GM12864 (cell line): ENCODE measurements around the gene RAB34.
A peak's percentile ranks its signal among the peaks of the same experiment; 100 is the strongest.

Source experiments
- DNase-seq: peaks from one replicate; pipeline ENCODE4 v3.0.0-alpha.2; 2011; ENCODE audit warnings: low read depth
- H3K4me3 ChIP-seq: 2 replicates; pipeline ENCODE4 v1.5.1; 2011; ENCODE audit warnings: mild to moderate bottlenecking, low read depth, low read length, control low read depth
- TF ChIP-seq, protein P1 (sequence below): IDR thresholded peaks from 2 replicates; pipeline ENCODE4 v1.5.1; 2011; ENCODE audit warnings: low read depth, mild to moderate bottlenecking, moderate library complexity, low read length, control low read depth, inconsistent platforms; ENCODE audit errors: missing control alignments

The RAB34 gene

DNA sequence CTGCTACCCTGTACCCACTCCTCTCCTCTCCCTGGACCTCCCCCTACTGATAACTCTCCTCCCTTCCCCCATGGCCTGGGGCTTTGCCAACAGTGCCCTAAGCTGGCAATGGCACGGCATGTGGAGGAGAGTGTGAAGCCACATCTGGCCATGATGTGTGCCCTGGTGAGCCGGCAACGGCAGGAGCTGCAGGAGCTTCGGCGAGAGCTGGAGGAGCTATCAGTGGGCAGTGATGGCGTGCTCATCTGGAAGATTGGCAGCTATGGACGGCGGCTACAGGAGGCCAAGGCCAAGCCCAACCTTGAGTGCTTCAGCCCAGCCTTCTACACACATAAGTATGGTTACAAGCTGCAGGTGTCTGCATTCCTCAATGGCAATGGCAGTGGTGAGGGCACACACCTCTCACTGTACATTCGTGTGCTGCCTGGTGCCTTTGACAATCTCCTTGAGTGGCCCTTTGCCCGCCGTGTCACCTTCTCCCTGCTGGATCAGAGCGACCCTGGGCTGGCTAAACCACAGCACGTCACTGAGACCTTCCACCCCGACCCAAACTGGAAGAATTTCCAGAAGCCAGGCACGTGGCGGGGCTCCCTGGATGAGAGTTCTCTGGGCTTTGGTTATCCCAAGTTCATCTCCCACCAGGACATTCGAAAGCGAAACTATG, 31.3 kb upstream of the RAB34 start:
- TF ChIP-seq, protein P1, sequence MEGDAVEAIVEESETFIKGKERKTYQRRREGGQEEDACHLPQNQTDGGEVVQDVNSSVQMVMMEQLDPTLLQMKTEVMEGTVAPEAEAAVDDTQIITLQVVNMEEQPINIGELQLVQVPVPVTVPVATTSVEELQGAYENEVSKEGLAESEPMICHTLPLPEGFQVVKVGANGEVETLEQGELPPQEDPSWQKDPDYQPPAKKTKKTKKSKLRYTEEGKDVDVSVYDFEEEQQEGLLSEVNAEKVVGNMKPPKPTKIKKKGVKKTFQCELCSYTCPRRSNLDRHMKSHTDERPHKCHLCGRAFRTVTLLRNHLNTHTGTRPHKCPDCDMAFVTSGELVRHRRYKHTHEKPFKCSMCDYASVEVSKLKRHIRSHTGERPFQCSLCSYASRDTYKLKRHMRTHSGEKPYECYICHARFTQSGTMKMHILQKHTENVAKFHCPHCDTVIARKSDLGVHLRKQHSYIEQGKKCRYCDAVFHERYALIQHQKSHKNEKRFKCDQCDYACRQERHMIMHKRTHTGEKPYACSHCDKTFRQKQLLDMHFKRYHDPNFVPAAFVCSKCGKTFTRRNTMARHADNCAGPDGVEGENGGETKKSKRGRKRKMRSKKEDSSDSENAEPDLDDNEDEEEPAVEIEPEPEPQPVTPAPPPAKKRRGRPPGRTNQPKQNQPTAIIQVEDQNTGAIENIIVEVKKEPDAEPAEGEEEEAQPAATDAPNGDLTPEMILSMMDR = no peak
- H3K4me3 ChIP-seq = no peak overlapping the region
- DNase-seq = no peak

DNA sequence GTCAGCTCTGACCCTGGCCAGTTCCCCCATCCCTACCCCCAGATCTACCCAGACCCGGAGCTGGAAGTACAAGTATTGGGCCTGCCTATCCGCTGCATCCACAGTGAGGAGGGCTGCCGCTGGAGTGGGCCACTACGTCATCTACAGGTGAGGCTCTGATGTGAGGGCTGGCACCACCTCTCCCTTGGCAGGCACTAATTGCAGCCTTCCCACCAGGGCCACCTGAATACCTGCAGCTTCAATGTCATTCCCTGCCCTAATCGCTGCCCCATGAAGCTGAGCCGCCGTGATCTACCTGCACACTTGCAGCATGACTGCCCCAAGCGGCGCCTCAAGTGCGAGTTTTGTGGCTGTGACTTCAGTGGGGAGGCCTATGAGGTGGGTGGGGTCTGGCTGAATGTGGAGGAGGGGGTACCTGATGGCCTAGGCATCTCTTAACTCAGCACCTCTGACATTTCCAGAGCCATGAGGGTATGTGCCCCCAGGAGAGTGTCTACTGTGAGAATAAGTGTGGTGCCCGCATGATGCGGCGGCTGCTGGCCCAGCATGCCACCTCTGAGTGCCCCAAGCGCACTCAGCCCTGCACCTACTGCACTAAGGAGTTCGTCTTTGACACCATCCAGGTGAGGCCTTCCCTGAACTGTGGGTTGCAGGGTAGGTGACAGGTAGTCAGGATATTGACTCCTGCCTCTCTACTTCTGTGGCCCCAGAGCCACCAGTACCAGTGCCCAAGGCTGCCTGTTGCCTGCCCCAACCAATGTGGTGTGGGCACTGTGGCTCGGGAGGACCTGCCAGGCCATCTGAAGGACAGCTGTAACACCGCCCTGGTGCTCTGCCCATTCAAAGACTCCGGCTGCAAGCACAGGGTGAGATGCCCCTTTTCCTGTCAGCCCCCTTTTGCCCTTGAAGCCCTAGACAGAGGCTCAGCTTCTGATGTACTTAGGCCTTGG, 30.4 kb upstream of the RAB34 start:
- no peak for DNase-seq
- TF ChIP-seq, protein P1 = no peak

DNA sequence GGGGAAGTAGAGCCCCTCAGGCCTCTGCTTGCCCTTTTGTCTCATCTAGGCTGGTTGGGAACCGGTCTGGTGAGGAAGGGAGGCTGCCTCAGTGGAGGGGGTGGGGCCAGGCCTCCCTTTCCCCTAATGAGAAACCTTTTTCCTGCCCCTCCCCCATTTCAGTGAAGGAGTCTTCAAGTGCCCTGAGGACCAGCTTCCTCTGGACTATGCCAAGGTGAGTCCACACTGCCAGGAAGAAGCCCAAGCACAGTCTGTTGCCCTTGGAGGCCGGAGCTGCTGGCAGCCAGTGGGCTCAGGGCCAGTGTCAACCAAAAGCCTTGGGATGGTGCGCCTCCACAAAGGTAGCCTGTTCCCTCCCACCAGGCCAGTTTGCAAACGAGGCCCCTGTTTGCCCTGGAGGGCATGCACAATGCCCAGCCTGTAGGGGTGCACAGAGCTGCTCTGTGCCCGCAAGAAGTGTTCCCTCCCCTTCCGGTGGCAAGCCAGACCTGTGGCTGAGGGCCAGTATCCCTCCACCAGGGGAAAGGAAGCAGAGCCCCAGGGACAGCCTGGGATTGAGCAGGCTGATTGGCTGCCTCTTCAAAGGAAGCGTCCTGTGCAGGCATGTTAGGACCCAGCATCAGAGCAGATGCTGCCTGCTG, 29.5 kb upstream of the RAB34 start:
- H3K4me3 ChIP-seq = peak overlapping the region; percentile 89
- DNase-seq = no peak
- TF ChIP-seq, protein P1 = no peak

More for the DNA sequence above, 30.4 kb upstream of the RAB34 start:
- no peak overlapping the region for H3K4me3 ChIP-seq

DNA sequence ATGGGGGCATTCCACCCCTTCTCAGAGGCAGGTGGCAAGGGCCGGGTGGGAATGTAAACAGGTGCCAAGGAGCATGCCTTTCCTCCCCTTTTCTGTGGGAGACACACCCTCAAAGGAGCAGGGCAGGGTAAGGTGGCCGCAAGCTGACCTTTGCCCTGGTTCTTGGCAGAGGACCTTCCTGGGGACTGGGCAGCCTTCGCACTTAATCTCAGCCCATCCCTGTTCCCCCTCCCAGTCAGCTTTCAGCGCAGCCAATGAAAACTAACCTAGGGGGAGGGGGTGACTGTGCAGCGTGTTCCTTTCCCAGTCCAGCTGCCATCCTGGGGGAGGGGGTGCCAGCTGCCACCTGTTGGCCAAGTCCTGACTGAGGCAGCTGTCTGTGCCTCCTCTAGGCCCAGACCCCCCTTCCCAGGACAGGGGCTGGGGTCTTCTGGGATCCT, 29.0 kb upstream of the RAB34 start:
- TF ChIP-seq, protein P1 = no peak
- DNase-seq = no peak
- peak overlapping the region; percentile 89 for H3K4me3 ChIP-seq

DNA sequence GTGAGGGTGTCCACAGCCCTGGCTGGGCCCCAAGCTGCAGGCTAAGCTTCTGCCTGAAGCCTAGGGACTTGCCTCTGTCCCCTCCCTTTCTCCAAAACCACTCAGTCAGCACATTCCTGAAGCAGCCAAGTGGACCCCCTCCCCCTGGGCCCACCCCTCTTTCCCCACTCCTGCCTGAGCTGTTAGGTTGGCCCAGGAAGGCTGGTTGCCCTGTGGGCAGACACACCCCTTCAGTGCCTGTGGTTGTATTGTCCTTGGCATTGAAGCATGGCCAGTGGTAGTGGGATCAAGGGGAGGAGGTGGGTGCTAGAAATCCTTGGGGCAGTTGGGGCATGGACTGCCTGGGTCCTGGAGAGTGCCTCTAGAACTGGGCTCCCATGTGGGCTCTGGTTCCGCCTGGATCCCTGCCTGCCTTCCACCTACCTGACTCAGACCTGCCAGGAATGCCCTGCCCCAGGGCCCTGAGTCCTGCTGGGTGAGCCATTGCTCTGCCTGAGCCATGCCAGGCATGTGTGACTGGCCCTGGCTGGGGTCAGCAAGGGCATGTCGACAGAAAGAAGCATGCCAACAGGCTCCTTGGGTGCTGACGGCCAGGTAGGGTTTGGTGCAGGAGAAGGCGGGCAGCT, 28.2 kb upstream of the RAB34 start:
- DNase-seq = no peak
- peak overlapping the region; percentile 89 for H3K4me3 ChIP-seq
- TF ChIP-seq, protein P1 = no peak

DNA sequence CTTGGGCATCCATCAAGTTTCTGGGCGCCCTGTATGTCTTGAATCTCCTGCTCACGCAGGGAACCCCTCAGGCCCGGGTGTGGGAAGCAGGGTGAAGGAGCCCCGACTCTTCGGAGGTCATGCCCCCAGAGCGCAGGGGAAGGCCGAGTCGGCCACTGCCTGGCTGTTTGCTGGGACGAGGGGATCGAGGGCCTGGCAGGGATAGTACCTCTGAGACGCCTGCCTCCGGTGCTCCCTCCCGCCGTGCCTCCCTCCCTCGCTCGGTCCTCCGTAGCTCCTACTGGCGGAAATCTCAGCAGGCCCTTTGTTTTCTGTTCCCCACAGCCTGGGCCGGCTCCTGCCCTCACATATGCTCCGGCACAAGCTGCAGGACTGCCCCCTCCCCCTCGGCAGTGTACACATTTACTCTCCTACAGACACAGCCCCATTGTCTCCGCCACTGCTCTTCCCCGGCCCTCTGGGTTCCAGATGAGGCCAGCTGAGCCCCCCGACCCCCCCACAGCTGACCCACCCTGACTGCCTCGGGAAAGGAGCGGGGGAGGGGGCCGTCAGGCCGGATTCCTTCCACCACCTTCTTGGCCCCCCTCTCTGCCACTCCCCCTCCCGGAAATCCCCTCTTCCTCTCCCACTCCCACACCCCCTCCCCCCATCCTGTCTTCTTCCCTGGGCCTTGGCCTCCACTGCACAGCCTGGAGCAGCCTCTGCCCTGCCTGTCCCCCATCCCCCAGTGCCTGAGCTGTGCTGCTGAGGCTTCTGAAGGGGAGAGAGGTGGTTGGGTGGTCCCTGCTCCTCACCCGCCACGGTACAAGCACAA, 27.5 kb upstream of the RAB34 start:
- TF ChIP-seq, protein P1 = no peak
- DNase-seq = no peak
- H3K4me3 ChIP-seq = peak overlapping the region; percentile 89
